A549 treated with ZK216348 at 1 μM for 4 hours (cell line): Measurements from ENCODE around the gene PHPT1. TPM values are rescaled to one million over a fixed set of nuclear protein-coding genes. Genes with fewer than 3 reads are reported as not detected.

Source experiments
- total RNA-seq: library from RNA; stranded (reverse); fragments of 200-300 nt; extraction: Qiagen RNA extraction; gene quantifications from 5 replicates; pipeline ENCODE4 v1.2.3, GENCODE V29; 2022; ENCODE audit warnings: low read depth

The PHPT1 gene
- total RNA-seq: 223 to 317 TPM (median 282 TPM) in 5 replicates

GRCh38 chr9:136849038-136849959 lies at the start of gene PHPT1:
PHPT1 (plus strand) TSS chr9:136849409; CDS start chr9:136849431, 22 bp downstream.

GRCh38 chr9:136807281-136808074 lies 41.7 kb upstream of the PHPT1 start, which contains the start of gene RABL6:
RABL6 (plus strand) TSS chr9:136807948; CDS start chr9:136808197, 249 bp downstream.

DNA sequence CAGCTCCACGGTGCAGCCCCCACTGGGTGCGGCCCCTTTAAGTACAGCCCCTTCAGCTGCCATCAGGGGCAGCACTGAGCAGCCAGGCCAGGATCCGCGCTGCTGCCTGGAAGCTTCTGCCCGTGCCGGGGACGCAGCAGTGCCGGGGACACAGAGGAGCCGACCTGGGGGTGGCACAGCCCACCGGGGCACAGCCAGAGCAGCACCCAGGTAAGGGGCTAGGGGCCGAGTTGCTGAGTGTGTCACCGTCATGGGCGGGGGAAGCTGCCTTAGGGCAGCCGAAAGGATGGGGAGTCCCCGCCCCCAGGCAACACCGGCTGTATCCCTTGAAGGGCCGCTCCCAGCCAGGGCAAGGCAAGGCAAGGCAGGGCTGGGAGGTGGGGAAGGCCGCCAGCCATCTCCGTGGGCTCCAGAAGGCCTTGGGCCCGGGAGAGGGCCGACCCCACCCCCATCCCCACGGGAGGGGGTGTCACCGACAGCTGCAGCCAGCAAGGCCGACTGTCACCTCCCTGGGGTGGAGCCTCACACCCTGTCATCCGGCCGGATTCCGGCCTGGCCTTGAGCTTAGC lies 6.7 kb upstream of the PHPT1 start, which contains the start of gene AJM1:
TSS of gene AJM1 (plus strand) at position 99 of the 569 bp plus-strand sequence. CDS start 1,937 bp downstream, outside the sequence.

DNA sequence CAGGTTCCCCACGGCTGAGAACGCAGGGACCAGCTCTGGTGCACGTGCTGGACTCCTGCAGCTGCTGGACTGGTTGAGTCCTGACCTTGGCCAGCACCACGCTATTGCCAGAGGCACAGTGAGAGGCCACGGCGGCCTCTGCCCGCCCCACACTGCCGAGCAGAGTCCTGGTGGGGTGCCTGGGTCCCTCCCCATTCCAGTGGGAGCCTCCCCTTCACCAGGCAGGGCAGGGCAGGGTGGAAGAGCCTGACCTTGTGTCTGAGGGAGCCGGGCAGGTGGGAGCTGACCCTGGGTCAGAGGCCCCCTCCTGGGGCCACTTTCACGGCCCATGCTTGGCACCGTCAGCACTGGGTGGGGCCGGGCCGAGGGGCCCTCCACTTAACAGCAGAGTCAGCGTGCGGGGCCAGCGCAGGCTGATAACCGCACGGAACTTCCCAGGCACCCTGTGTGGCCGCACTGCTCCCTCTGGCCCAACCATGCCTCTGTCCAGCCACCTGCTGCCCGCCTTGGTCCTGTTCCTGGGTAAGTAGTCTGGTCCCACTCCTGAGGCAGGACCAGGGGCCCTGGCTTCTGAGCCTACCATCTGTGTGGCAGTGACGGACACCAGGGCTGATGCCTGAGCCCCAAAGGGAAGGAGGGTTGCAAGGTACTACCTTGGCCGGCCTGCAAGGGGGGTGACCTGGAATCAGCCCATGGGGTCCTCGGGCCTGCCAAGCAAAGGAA lies 2.9 kb downstream of the PHPT1 start, which contains the start of gene MAMDC4:
TSS of gene MAMDC4 (plus strand) at position 406 of the 723 bp plus-strand sequence. CDS start at position 477, 71 bp downstream.

GRCh38 chr9:136885950-136886578 lies 36.9 kb downstream of the PHPT1 start, which contains the start of gene TRAF2:
TRAF2 (plus strand) TSS chr9:136886516; CDS start chr9:136898741, 12,225 bp downstream.

Other genes starting within 250 kb of the PHPT1 start
- 29.7 to 58.6 TPM (median 53.0 TPM) in 5 replicates for gene EGFL7, start 186.5 kb upstream of the PHPT1 start, total RNA-seq
- 51.4 to 112 TPM (median 101 TPM) in 5 replicates for gene AGPAT2, start 162.0 kb upstream of the PHPT1 start, total RNA-seq
- 4.4 to 10.4 TPM (median 9.4 TPM) in 5 replicates for gene DIPK1B, start 136.8 kb upstream of the PHPT1 start, total RNA-seq
- gene LCN10, start 106.5 kb upstream of the PHPT1 start, total RNA-seq: not detected in 5 replicates
- gene LCN6, start 100.9 kb upstream of the PHPT1 start, total RNA-seq: not detected in 5 replicates
- gene LCN8, start 91.2 kb upstream of the PHPT1 start, total RNA-seq: not detected in 5 replicates
- gene LCN15, start 84.9 kb upstream of the PHPT1 start, total RNA-seq: 0.26 TPM in 1 of 5 replicates, not detected in the others
- 49.2 to 82.2 TPM (median 73.3 TPM) in 5 replicates for gene TMEM141, start 58.1 kb upstream of the PHPT1 start, total RNA-seq
- 0.11 to 0.74 TPM (median 0.72 TPM) in 3 of 5 replicates, not detected in the others for gene CCDC183, start 53.1 kb upstream of the PHPT1 start, total RNA-seq
- gene RABL6, start 41.5 kb upstream of the PHPT1 start, total RNA-seq: 51.1 to 91.8 TPM (median 82.9 TPM) in 5 replicates
- 2.1 to 5.6 TPM (median 5.3 TPM) in 5 replicates for gene AJM1, start 6.9 kb upstream of the PHPT1 start, total RNA-seq
- 1.8 to 5.7 TPM (median 4.8 TPM) in 5 replicates for gene MAMDC4, start 2.9 kb downstream of the PHPT1 start, total RNA-seq
- 465 to 581 TPM (median 478 TPM) in 5 replicates for gene EDF1, start 16.9 kb downstream of the PHPT1 start, total RNA-seq
- 29.7 to 66.1 TPM (median 60.1 TPM) in 5 replicates for gene TRAF2, start 37.1 kb downstream of the PHPT1 start, total RNA-seq
- 49.7 to 110 TPM (median 103 TPM) in 5 replicates for gene FBXW5, start 95.3 kb downstream of the PHPT1 start, total RNA-seq
- 0.56 to 2.0 TPM (median 1.1 TPM) in 4 of 5 replicates, not detected in the other for gene C8G, start 95.8 kb downstream of the PHPT1 start, total RNA-seq
- 0.41 to 2.0 TPM (median 1.0 TPM) in 5 replicates for gene LCN12, start 102.9 kb downstream of the PHPT1 start, total RNA-seq
- gene PTGDS, start 128.1 kb downstream of the PHPT1 start, total RNA-seq: 0.33 to 0.56 TPM (median 0.45 TPM) in 4 of 5 replicates, not detected in the other
- gene LCNL1, start 133.6 kb downstream of the PHPT1 start, total RNA-seq: 0.08 to 0.18 TPM (median 0.12 TPM) in 3 of 5 replicates, not detected in the others
- gene PAXX, start 143.0 kb downstream of the PHPT1 start, total RNA-seq: 37.9 to 83.8 TPM (median 71.5 TPM) in 5 replicates
- gene CLIC3, start 147.2 kb downstream of the PHPT1 start, total RNA-seq: 2.2 to 4.2 TPM (median 3.7 TPM) in 5 replicates
- gene ABCA2, start 178.8 kb downstream of the PHPT1 start, total RNA-seq: 12.6 to 32.5 TPM (median 25.5 TPM) in 5 replicates
- gene FUT7, start 182.7 kb downstream of the PHPT1 start, total RNA-seq: 0.07 TPM in 1 of 5 replicates, not detected in the others
- gene NPDC1, start 196.8 kb downstream of the PHPT1 start, total RNA-seq: 26.4 to 93.7 TPM (median 81.5 TPM) in 5 replicates
- gene ENTPD2, start 204.7 kb downstream of the PHPT1 start, total RNA-seq: 1.0 to 2.3 TPM (median 1.5 TPM) in 5 replicates
- 12.1 to 27.8 TPM (median 24.6 TPM) in 5 replicates for gene SAPCD2, start 221.1 kb downstream of the PHPT1 start, total RNA-seq
- gene UAP1L1, start 228.1 kb downstream of the PHPT1 start, total RNA-seq: 9.0 to 14.6 TPM (median 11.9 TPM) in 5 replicates
- gene MAN1B1, start 237.6 kb downstream of the PHPT1 start, total RNA-seq: 33.8 to 56.7 TPM (median 50.2 TPM) in 5 replicates